Measurements from ENCODE around the gene CORO2B.

The CORO2B gene

DNA sequence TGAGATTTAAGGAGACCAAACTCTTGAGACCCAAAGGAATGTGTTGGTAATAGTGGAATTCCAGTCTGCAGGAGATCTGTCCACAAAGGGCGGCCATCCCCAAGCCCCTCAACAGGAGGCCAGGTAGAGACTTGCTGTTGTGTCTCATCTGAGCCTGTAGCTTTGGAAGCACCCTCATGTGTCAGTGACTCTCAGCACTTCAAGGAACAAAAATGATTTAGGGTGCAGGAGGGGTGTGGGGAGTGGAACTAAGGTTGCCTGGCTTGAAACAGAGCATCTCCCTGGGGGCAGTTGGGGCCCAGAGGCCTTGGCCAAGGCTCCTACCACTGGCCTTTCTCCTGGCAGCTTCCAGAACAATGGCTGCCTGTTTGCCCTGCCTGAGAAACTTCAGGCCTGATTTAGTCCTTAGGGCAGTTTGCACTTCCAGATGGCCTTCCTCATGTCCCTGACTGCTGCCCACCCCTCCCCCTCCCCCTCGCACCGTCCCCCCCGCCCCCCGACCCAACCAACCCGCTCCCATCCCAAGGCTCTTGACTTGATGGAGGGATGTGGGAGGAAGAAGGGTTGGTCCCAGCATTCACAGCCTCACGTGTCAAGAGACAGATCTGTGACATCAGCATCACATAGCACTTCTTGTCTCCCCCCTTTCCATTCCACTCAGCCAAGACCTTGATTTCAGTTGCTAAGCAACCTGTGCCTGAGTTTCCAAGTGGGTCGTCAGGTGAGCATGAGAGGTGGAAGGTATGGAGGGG lies 77.1 kb downstream of the CORO2B start (continued):
- TF ChIP-seq, protein P1, sequence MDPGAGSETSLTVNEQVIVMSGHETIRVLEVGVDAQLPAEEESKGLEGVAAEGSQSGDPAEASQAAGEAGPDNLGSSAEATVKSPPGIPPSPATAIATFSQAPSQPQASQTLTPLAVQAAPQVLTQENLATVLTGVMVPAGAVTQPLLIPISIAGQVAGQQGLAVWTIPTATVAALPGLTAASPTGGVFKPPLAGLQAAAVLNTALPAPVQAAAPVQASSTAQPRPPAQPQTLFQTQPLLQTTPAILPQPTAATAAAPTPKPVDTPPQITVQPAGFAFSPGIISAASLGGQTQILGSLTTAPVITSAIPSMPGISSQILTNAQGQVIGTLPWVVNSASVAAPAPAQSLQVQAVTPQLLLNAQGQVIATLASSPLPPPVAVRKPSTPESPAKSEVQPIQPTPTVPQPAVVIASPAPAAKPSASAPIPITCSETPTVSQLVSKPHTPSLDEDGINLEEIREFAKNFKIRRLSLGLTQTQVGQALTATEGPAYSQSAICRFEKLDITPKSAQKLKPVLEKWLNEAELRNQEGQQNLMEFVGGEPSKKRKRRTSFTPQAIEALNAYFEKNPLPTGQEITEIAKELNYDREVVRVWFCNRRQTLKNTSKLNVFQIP (CRISPR knock-in tag; IDR thresholded peaks at IDR 0.05; ENCODE audit: borderline replicate concordance, low read depth), result no peak
- TF ChIP-seq BACH2 (CRISPR knock-in tag; IDR thresholded peaks at IDR 0.05; ENCODE audit: borderline replicate concordance) (no peak), GLIS3 (CRISPR knock-in tag; IDR thresholded peaks at IDR 0.05) (no peak), ARNTL (CRISPR knock-in tag; IDR thresholded peaks at IDR 0.05; ENCODE audit: borderline replicate concordance, low read depth) (no peak)

DNA sequence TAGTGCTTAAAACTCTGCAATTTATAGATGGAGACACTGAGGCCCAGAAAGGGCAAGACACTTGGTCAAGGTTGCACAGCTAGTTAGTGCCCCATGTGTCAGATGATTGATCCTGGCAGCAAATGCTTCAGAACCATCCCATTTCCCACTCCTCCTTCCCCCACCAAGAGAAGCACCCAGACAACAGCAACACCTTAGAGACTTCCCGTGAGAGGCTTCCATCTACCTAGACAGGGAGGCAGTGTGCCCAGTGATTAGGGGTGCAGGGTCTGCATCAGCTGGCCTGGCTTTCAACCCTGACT lies 77.6 kb downstream of the CORO2B start:
- TF ChIP-seq ZC3H10 (CRISPR knock-in tag; IDR thresholded peaks at IDR 0.05) (no peak), SNAI2 (CRISPR knock-in tag; IDR thresholded peaks at IDR 0.05) (no peak), GLIS3 (CRISPR knock-in tag; IDR thresholded peaks at IDR 0.05) (no peak), ZFP30 (CRISPR knock-in tag; IDR thresholded peaks at IDR 0.05) (no peak), OSR1 (CRISPR knock-in tag; IDR thresholded peaks at IDR 0.05) (no peak), ARNTL (CRISPR knock-in tag; IDR thresholded peaks at IDR 0.05; ENCODE audit: borderline replicate concordance, low read depth) (no peak), TCF4 (CRISPR knock-in tag; IDR thresholded peaks at IDR 0.05; ENCODE audit: borderline replicate concordance) (no peak), ISL1 (CRISPR knock-in tag; IDR thresholded peaks at IDR 0.05) (no peak), ZNF8 (CRISPR knock-in tag; IDR thresholded peaks at IDR 0.05) (no peak), PPARA (CRISPR knock-in tag; IDR thresholded peaks at IDR 0.05; ENCODE audit: borderline replicate concordance) (no peak), ZNF70 (CRISPR knock-in tag; IDR thresholded peaks at IDR 0.05) (no peak), TOX (CRISPR knock-in tag; IDR thresholded peaks at IDR 0.05; ENCODE audit: borderline replicate concordance) (no peak), ZNF565 (CRISPR knock-in tag; conservative IDR thresholded peaks at IDR 0.05; ENCODE audit: low read depth) (no peak), BACH2 (CRISPR knock-in tag; IDR thresholded peaks at IDR 0.05; ENCODE audit: borderline replicate concordance) (no peak), RARB (CRISPR knock-in tag; IDR thresholded peaks at IDR 0.05) (no peak)
- TF ChIP-seq, protein P1 (CRISPR knock-in tag; IDR thresholded peaks at IDR 0.05; ENCODE audit: borderline replicate concordance, low read depth), result no peak
- TF ChIP-seq, protein P2, sequence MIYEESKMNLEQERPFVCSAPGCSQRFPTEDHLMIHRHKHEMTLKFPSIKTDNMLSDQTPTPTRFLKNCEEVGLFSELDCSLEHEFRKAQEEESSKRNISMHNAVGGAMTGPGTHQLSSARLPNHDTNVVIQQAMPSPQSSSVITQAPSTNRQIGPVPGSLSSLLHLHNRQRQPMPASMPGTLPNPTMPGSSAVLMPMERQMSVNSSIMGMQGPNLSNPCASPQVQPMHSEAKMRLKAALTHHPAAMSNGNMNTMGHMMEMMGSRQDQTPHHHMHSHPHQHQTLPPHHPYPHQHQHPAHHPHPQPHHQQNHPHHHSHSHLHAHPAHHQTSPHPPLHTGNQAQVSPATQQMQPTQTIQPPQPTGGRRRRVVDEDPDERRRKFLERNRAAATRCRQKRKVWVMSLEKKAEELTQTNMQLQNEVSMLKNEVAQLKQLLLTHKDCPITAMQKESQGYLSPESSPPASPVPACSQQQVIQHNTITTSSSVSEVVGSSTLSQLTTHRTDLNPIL (CRISPR knock-in tag; IDR thresholded peaks at IDR 0.05; ENCODE audit: low read depth), result no peak
- TF ChIP-seq, protein P3, sequence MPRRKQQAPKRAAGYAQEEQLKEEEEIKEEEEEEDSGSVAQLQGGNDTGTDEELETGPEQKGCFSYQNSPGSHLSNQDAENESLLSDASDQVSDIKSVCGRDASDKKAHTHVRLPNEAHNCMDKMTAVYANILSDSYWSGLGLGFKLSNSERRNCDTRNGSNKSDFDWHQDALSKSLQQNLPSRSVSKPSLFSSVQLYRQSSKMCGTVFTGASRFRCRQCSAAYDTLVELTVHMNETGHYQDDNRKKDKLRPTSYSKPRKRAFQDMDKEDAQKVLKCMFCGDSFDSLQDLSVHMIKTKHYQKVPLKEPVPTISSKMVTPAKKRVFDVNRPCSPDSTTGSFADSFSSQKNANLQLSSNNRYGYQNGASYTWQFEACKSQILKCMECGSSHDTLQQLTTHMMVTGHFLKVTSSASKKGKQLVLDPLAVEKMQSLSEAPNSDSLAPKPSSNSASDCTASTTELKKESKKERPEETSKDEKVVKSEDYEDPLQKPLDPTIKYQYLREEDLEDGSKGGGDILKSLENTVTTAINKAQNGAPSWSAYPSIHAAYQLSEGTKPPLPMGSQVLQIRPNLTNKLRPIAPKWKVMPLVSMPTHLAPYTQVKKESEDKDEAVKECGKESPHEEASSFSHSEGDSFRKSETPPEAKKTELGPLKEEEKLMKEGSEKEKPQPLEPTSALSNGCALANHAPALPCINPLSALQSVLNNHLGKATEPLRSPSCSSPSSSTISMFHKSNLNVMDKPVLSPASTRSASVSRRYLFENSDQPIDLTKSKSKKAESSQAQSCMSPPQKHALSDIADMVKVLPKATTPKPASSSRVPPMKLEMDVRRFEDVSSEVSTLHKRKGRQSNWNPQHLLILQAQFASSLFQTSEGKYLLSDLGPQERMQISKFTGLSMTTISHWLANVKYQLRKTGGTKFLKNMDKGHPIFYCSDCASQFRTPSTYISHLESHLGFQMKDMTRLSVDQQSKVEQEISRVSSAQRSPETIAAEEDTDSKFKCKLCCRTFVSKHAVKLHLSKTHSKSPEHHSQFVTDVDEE (CRISPR knock-in tag; IDR thresholded peaks at IDR 0.05), result no peak
- TF ChIP-seq, protein P4, sequence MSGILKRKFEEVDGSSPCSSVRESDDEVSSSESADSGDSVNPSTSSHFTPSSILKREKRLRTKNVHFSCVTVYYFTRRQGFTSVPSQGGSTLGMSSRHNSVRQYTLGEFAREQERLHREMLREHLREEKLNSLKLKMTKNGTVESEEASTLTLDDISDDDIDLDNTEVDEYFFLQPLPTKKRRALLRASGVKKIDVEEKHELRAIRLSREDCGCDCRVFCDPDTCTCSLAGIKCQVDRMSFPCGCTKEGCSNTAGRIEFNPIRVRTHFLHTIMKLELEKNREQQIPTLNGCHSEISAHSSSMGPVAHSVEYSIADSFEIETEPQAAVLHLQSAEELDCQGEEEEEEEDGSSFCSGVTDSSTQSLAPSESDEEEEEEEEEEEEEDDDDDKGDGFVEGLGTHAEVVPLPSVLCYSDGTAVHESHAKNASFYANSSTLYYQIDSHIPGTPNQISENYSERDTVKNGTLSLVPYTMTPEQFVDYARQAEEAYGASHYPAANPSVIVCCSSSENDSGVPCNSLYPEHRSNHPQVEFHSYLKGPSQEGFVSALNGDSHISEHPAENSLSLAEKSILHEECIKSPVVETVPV (CRISPR knock-in tag; IDR thresholded peaks at IDR 0.05), result no peak
- TF ChIP-seq, protein P5, sequence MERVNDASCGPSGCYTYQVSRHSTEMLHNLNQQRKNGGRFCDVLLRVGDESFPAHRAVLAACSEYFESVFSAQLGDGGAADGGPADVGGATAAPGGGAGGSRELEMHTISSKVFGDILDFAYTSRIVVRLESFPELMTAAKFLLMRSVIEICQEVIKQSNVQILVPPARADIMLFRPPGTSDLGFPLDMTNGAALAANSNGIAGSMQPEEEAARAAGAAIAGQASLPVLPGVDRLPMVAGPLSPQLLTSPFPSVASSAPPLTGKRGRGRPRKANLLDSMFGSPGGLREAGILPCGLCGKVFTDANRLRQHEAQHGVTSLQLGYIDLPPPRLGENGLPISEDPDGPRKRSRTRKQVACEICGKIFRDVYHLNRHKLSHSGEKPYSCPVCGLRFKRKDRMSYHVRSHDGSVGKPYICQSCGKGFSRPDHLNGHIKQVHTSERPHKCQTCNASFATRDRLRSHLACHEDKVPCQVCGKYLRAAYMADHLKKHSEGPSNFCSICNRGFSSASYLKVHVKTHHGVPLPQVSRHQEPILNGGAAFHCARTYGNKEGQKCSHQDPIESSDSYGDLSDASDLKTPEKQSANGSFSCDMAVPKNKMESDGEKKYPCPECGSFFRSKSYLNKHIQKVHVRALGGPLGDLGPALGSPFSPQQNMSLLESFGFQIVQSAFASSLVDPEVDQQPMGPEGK (CRISPR knock-in tag; IDR thresholded peaks at IDR 0.05; ENCODE audit: borderline replicate concordance), result no peak
- ATAC-seq, result no peak

Data from SK-N-SH treated with all-trans-retinoic acid at 6 μM for 48 hours (cell line).